AG09309 (cell line): ENCODE data around the gene FAM114A2.

Source experiments
- DNase-seq: peaks from one replicate; pipeline ENCODE4 v3.0.0-alpha.2; 2010; ENCODE audit warnings: low read depth
- H3K4me3 ChIP-seq: 2 replicates; pipeline ENCODE4 v1.5.1; 2011; ENCODE audit warnings: mild to moderate bottlenecking, low read depth, low read length, moderate library complexity; ENCODE audit not compliant: control insufficient read depth
- CTCF ChIP-seq: IDR thresholded peaks from 2 replicates; pipeline ENCODE4 v1.5.1; 2011; ENCODE audit warnings: mild to moderate bottlenecking, low read depth, low read length, inconsistent platforms; ENCODE audit not compliant: insufficient read depth, control insufficient read depth; ENCODE audit errors: missing control alignments

FAM114A2 gene

GRCh38 chr5:153953411-153953810 is 85.3 kb downstream of the FAM114A2 start:
- no peak overlapping the region for H3K4me3 ChIP-seq
- TF ChIP-seq CTCF: no peak
- no peak for DNase-seq

- no peak for TF ChIP-seq CTCF
- DNase-seq: peak; percentile 45
- no peak overlapping the region for H3K4me3 ChIP-seq
Measured at GRCh38 chr5:153952893-153953292, 85.8 kb downstream of the FAM114A2 start.

- no peak for DNase-seq
- no peak for TF ChIP-seq CTCF
- no peak overlapping the region for H3K4me3 ChIP-seq
Measured at GRCh38 chr5:153952057-153952456, 86.7 kb downstream of the FAM114A2 start.

- no peak for DNase-seq
- TF ChIP-seq CTCF: no peak
- no peak overlapping the region for H3K4me3 ChIP-seq
Measured at GRCh38 chr5:153941265-153941664, 97.4 kb downstream of the FAM114A2 start.
